Mesothelial cell of epicardium (in vitro differentiated cells): ENCODE results near the gene MARK3. TPM values are rescaled to one million over a fixed set of nuclear protein-coding genes. Genes with fewer than 3 reads are reported as not detected.

Source experiments
- DNase-seq, 2 experiments: peaks; one replicate each; pipeline ENCODE4 v3.0.0; 2021; ENCODE audit warnings: low spot score in 2 of 2; ENCODE audit not compliant: unreplicated experiment in 2 of 2
- H3K27ac Mint-ChIP-seq: 2 replicates; pipeline ENCODE4 v1.8.0; 2021; ENCODE audit warnings: mixed read lengths
- H3K27me3 Mint-ChIP-seq: 2 replicates; pipeline ENCODE4 v1.8.0; 2021; ENCODE audit warnings: low read depth, mixed read lengths
- H3K36me3 Mint-ChIP-seq: 2 replicates; pipeline ENCODE4 v1.8.0; 2021; ENCODE audit warnings: mixed read lengths
- H3K4me1 Mint-ChIP-seq: 2 replicates; pipeline ENCODE4 v1.8.0; 2021; ENCODE audit warnings: mixed read lengths
- H3K4me3 Mint-ChIP-seq: 2 replicates; pipeline ENCODE4 v1.8.0; 2021; ENCODE audit warnings: mild to moderate bottlenecking, moderate library complexity, mixed read lengths
- H3K9me3 Mint-ChIP-seq: 2 replicates; pipeline ENCODE4 v1.8.0; 2021; ENCODE audit warnings: mixed read lengths
- total RNA-seq: library from RNA; stranded (reverse); gene quantifications from 3 replicates; pipeline ENCODE4 v1.2.1, GENCODE V29; 2021
- TF ChIP-seq, protein P1 (sequence below): fragments of 200-600 bp; sonication (generic); IDR thresholded peaks from one replicate; pipeline ENCODE4 v1.5.0; 2021; ENCODE audit warnings: antibody characterized with exemption; ENCODE audit not compliant: unreplicated experiment

Gene MARK3
- total RNA-seq, 1 donor from 2014 or later, result 125 TPM

DNA sequence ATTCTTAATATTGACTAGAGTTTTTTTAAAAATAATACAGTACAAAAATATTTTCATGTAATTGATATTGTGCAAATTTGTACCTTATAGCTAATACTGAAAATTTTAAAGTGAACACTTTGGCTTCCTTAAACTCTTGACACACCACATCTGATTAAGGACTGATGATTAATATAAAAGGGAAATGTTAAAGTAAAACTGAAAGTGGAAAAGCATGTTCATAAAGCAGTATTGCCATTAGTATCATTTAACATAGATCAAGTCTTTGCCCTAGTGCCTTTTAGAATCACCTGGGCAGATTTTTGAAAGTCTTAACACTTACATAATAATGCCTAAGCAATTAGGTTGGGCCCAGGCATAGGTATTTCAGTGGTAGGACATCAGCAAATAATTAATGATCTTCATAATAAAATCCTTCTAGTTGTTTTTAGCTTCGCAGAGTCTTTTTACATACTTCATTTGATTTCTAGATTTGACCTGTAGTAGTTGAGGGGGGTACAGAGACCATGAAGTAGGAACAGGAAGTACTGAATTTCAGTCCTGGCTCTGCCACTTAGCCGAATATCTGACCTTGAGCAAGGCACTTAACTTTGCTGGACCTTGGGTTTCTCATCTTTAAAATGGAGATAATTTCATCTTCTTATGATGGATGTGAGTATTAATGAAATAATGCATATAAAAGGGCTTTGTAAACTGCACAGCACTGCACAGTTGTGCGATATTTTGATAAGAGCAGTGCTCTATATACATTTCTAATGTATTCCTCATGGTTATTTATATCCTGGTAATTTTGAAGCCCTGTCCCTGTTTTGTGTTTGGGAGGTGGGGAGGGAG is 43.7 kb downstream of the MARK3 start:
- Mint-ChIP-seq H3K27ac (peak overlapping the region; percentile 30), H3K4me1 (peaks cover 28% of the 10 kb centered on the region), H3K27me3 (no peaks in the 10 kb centered on the region), H3K36me3 (peaks cover 5% of the 10 kb centered on the region), H3K9me3 (no peaks in the 10 kb centered on the region), H3K4me3 (no peak overlapping the region)
- DNase-seq, result no peak
- TF ChIP-seq, protein P1, sequence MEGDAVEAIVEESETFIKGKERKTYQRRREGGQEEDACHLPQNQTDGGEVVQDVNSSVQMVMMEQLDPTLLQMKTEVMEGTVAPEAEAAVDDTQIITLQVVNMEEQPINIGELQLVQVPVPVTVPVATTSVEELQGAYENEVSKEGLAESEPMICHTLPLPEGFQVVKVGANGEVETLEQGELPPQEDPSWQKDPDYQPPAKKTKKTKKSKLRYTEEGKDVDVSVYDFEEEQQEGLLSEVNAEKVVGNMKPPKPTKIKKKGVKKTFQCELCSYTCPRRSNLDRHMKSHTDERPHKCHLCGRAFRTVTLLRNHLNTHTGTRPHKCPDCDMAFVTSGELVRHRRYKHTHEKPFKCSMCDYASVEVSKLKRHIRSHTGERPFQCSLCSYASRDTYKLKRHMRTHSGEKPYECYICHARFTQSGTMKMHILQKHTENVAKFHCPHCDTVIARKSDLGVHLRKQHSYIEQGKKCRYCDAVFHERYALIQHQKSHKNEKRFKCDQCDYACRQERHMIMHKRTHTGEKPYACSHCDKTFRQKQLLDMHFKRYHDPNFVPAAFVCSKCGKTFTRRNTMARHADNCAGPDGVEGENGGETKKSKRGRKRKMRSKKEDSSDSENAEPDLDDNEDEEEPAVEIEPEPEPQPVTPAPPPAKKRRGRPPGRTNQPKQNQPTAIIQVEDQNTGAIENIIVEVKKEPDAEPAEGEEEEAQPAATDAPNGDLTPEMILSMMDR, result no peak

DNA sequence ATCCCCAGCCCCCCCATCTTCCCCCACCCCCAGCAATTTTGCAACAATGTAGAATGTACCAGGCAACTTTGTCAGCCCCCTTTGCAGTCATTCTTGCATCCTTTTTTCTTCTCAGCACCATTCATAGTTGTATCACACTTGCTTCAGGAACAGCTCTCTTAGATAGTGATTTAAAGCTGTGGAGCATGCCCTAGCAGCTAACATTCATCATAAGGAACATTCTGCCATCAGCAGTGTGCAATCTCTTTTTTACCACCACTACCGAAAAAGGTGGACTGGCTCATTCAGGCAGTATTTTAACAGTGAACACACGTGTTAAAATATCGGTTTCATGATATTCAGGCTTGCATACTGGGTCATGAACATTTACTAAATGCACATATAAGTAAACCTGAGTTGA is 45.1 kb downstream of the MARK3 start:
- H3K4me3 Mint-ChIP-seq, result no peak overlapping the region
- TF ChIP-seq, protein P1, result no peak
- peak overlapping the region; percentile 27 for H3K27ac Mint-ChIP-seq
- no peaks in the 10 kb centered on the region for H3K9me3 Mint-ChIP-seq
- peaks cover 5% of the 10 kb centered on the region for H3K36me3 Mint-ChIP-seq
- no peak for DNase-seq
- H3K4me1 Mint-ChIP-seq, result peaks cover 24% of the 10 kb centered on the region
- no peaks in the 10 kb centered on the region for H3K27me3 Mint-ChIP-seq

DNA sequence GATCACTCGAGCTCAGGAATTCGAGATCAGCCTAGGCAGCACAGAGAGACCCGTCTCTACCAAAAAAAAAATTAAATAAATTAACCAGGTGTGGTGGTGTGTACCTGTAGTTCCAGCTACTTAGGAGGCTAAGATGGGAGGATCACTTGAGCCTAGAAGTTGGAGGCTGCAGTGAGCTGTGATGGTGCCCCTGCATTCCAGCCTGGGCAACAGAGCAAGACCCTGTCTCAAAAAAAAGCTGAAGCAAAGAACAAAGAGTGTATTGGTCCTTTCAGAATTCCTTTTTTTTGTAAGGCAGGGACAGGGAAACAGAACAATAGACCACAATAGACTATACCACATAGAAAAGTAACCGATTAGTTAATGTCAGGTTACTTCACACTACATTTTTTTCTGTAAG is 47.4 kb downstream of the MARK3 start:
- TF ChIP-seq, protein P1, result no peak
- H3K27me3 Mint-ChIP-seq, result no peaks in the 10 kb centered on the region
- no peak for DNase-seq
- H3K36me3 Mint-ChIP-seq, result peaks cover 7% of the 10 kb centered on the region
- no peak overlapping the region for H3K4me3 Mint-ChIP-seq
- no peaks in the 10 kb centered on the region for H3K9me3 Mint-ChIP-seq
- peaks cover 21% of the 10 kb centered on the region for H3K4me1 Mint-ChIP-seq
- no peak overlapping the region for H3K27ac Mint-ChIP-seq

DNA sequence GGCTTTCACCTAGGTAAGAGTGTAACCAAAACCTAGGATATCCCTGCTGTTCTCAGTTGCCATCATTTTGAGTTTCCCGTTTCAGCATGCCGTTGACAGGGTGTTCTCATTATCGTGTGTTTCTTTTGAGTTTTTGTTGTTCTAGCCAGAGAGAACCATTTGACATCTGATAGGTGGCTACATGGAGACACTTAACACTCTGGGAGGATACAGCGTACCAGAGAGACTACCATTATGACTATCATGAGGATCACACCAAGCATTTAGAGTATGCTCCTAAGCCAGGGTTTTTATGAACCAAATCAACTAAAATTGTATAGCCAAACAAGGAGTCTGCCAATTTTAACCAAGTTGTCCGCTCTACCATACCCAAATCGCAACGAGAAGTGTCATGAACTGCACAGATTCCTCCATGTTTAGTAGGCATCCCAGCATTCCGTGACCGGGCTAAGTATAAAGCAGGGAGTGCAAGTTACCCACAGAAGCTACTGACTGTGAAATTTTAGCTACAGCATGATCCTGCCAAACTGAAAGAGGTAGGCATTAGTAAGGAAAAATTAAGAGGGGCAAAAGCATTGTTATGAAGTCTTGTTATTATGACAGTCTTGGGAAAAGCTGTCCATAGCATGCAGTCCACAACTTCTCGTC is 48.8 kb downstream of the MARK3 start:
- peaks cover 8% of the 10 kb centered on the region for H3K36me3 Mint-ChIP-seq
- no peaks in the 10 kb centered on the region for H3K9me3 Mint-ChIP-seq
- peaks cover 12% of the 10 kb centered on the region for H3K4me1 Mint-ChIP-seq
- no peak overlapping the region for H3K4me3 Mint-ChIP-seq
- TF ChIP-seq, protein P1, result no peak
- no peak for DNase-seq
- H3K27me3 Mint-ChIP-seq, result no peaks in the 10 kb centered on the region
- H3K27ac Mint-ChIP-seq, result no peak overlapping the region

GRCh38 chr14:103434868-103435442 is 49.7 kb downstream of the MARK3 start:
- DNase-seq, result no peak
- Mint-ChIP-seq H3K9me3 (no peaks in the 10 kb centered on the region), H3K4me1 (peaks cover 6% of the 10 kb centered on the region), H3K4me3 (no peak overlapping the region), H3K27ac (peak overlapping the region; percentile 14), H3K27me3 (no peaks in the 10 kb centered on the region), H3K36me3 (peaks cover 14% of the 10 kb centered on the region)
- TF ChIP-seq, protein P1, result no peak
